ENCODE results near the gene ADAMTSL1. TPM values are rescaled to one million over a fixed set of nuclear protein-coding genes. Genes with fewer than 3 reads are reported as not detected.

ADAMTSL1 gene
- total and polyA plus RNA-seq, 2 donors from 2014 or later = 3.0 to 27.3 TPM

DNA sequence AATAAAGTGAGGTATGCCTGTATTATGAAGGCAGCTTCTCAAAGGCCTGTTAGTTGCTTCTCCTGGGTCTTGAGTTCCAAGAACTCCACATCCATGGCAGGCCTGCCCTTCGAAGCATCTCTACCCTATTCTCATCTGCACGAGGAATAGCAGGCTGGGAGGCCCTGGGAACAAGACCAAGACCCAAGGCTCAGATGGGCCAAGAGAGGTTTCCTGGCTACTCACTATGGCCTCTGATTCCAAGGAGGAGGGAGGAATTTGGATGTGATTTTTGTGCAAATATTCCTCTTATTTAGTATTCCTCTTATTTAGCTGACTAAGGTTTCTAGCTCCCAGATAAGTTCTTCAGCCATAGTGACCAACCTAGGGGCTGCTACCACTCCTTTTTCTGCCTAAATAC lies 407.8 kb downstream of the ADAMTSL1 start:
- Histone ChIP-seq H3K4me3 (ENCODE audit: low read length in 3 of 3) (no peak overlapping the region), H3K36me3 (ENCODE audit: control insufficient read depth in 2 of 3, insufficient read depth in 3 of 3, low read length in 3 of 3) (no peaks in the 10 kb centered on the region), H3K27ac (ENCODE audit: low read depth in 2 of 2, low read length in 2 of 2) (no peak overlapping the region), H3K27me3 (ENCODE audit: control insufficient read depth, insufficient read depth, low read length) (no peaks in the 10 kb centered on the region), H3K4me1 (ENCODE audit: control insufficient read depth in 2 of 3, insufficient read depth in 2 of 3, low read depth in 1 of 3, low read length in 3 of 3) (no peaks in the 10 kb centered on the region), H3K9me3 (ENCODE audit: control insufficient read depth in 2 of 3, insufficient read depth in 1 of 3, low read length in 3 of 3) (no peaks in the 10 kb centered on the region), H3K9ac (ENCODE audit: low read length in 3 of 3) (no peak overlapping the region)
- TF ChIP-seq, protein P1, sequence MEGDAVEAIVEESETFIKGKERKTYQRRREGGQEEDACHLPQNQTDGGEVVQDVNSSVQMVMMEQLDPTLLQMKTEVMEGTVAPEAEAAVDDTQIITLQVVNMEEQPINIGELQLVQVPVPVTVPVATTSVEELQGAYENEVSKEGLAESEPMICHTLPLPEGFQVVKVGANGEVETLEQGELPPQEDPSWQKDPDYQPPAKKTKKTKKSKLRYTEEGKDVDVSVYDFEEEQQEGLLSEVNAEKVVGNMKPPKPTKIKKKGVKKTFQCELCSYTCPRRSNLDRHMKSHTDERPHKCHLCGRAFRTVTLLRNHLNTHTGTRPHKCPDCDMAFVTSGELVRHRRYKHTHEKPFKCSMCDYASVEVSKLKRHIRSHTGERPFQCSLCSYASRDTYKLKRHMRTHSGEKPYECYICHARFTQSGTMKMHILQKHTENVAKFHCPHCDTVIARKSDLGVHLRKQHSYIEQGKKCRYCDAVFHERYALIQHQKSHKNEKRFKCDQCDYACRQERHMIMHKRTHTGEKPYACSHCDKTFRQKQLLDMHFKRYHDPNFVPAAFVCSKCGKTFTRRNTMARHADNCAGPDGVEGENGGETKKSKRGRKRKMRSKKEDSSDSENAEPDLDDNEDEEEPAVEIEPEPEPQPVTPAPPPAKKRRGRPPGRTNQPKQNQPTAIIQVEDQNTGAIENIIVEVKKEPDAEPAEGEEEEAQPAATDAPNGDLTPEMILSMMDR (IDR thresholded peaks at IDR 0.05; ENCODE audit: borderline replicate concordance, extremely low read depth, insufficient read depth) = no peak
- FAIRE-seq (no peak), DNase-seq (no peak)
- intact Hi-C loops (cut with DNase I) = no loop called here

DNA sequence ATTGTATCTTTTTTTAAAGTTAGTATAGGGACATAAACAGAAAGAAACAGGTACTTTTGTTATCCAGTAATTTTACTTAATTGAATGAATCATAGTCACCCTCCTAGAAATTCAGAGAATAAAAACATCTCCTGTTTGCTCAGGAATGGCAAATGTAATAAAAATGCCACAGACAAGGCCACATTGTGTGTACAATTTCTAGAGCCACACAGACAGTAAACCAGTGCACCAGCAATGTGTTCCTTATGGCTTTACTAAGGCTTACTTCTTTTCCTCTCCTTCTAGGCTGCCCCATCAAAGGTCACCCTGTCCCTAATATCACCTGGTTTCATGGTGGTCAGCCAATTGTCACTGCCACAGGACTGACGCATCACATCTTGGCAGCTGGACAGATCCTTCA lies 413.6 kb downstream of the ADAMTSL1 start:
- no peak overlapping the region for H3K4me3 ChIP-seq (ENCODE audit: low read length in 3 of 3)
- no peaks in the 10 kb centered on the region for H3K4me1 ChIP-seq (ENCODE audit: control insufficient read depth in 2 of 3, insufficient read depth in 2 of 3, low read depth in 1 of 3, low read length in 3 of 3)
- H3K36me3 ChIP-seq (ENCODE audit: control insufficient read depth in 2 of 3, insufficient read depth in 3 of 3, low read length in 3 of 3) = no peaks in the 10 kb centered on the region
- TF ChIP-seq, protein P1 (IDR thresholded peaks at IDR 0.05; ENCODE audit: borderline replicate concordance, extremely low read depth, insufficient read depth) = no peak
- no peaks in the 10 kb centered on the region for H3K27me3 ChIP-seq (ENCODE audit: control insufficient read depth, insufficient read depth, low read length)
- FAIRE-seq (no peak), DNase-seq (no peak)
- no peaks in the 10 kb centered on the region for H3K9me3 ChIP-seq (ENCODE audit: control insufficient read depth in 2 of 3, insufficient read depth in 1 of 3, low read length in 3 of 3)
- no peak overlapping the region for H3K27ac ChIP-seq (ENCODE audit: low read depth in 2 of 2, low read length in 2 of 2)
- intact Hi-C loops (cut with DNase I) = no loop called here
- H3K9ac ChIP-seq (ENCODE audit: low read length in 3 of 3) = no peak overlapping the region

DNA sequence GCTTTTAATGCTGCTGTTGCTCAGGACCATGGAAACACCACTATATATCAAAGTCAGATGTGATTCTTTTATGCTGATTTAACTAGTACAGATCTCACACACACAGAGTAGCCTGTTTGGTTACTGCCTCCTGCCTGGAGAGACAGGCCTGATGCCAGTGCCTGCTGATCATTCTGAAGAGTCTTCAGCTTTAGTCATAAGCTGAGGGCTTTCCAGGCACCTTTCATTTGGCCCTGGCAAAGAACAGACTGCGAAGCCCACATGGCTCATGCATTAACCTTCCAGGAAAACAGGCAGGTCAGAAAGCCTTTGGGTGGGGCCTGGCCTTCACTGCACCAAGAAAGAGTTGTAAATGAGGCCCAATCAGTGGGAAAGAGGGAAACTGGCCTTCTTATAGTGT lies 414.3 kb downstream of the ADAMTSL1 start:
- FAIRE-seq (no peak), DNase-seq (no peak)
- H3K27ac ChIP-seq (ENCODE audit: low read depth in 2 of 2, low read length in 2 of 2) = no peak overlapping the region
- no peak overlapping the region for H3K4me3 ChIP-seq (ENCODE audit: low read length in 3 of 3)
- H3K36me3 ChIP-seq (ENCODE audit: control insufficient read depth in 2 of 3, insufficient read depth in 3 of 3, low read length in 3 of 3) = no peaks in the 10 kb centered on the region
- TF ChIP-seq, protein P1 (IDR thresholded peaks at IDR 0.05; ENCODE audit: borderline replicate concordance, extremely low read depth, insufficient read depth) = no peak
- no peaks in the 10 kb centered on the region for H3K4me1 ChIP-seq (ENCODE audit: control insufficient read depth in 2 of 3, insufficient read depth in 2 of 3, low read depth in 1 of 3, low read length in 3 of 3)
- H3K9me3 ChIP-seq (ENCODE audit: control insufficient read depth in 2 of 3, insufficient read depth in 1 of 3, low read length in 3 of 3) = no peaks in the 10 kb centered on the region
- intact Hi-C loops (cut with DNase I) = no loop called here
- no peak overlapping the region for H3K9ac ChIP-seq (ENCODE audit: low read length in 3 of 3)
- H3K27me3 ChIP-seq (ENCODE audit: control insufficient read depth, insufficient read depth, low read length) = no peaks in the 10 kb centered on the region

DNA sequence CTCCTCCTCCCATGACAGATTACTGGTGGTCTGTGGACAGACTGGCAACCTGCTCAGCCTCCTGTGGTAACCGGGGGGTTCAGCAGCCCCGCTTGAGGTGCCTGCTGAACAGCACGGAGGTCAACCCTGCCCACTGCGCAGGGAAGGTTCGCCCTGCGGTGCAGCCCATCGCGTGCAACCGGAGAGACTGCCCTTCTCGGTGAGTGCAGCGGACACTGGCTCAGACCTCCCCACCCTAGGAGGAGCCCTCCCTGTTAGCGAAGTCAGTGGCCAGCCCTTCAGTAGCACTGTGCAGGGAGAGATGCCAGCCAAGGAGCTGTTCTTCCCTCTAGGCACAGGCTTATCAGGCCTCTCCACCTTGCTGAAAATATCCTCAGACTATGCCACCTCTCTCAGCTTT lies 415.6 kb downstream of the ADAMTSL1 start:
- Histone ChIP-seq H3K9ac (ENCODE audit: low read length in 3 of 3) (no peak overlapping the region), H3K9me3 (ENCODE audit: control insufficient read depth in 2 of 3, insufficient read depth in 1 of 3, low read length in 3 of 3) (no peaks in the 10 kb centered on the region), H3K36me3 (ENCODE audit: control insufficient read depth in 2 of 3, insufficient read depth in 3 of 3, low read length in 3 of 3) (no peaks in the 10 kb centered on the region), H3K27me3 (ENCODE audit: control insufficient read depth, insufficient read depth, low read length) (no peaks in the 10 kb centered on the region), H3K4me3 (ENCODE audit: low read length in 3 of 3) (no peak overlapping the region), H3K27ac (ENCODE audit: low read depth in 2 of 2, low read length in 2 of 2) (no peak overlapping the region), H3K4me1 (ENCODE audit: control insufficient read depth in 2 of 3, insufficient read depth in 2 of 3, low read depth in 1 of 3, low read length in 3 of 3) (no peaks in the 10 kb centered on the region)
- FAIRE-seq (no peak), DNase-seq (no peak)
- intact Hi-C loops (cut with DNase I) = no loop called here
- TF ChIP-seq, protein P1 (IDR thresholded peaks at IDR 0.05; ENCODE audit: borderline replicate concordance, extremely low read depth, insufficient read depth) = no peak
